NCI-H2081 (cell line): ENCODE measurements around the gene AKR1D1.

Experiments used
- DNase-seq, 2 experiments: peaks; one replicate each; lab custom pipeline; 2025; lab: John Stamatoyannopoulos, UW

AKR1D1 gene

GRCh38 chr7:138166681-138167080 lies 90.4 kb downstream of the AKR1D1 start:
- no peak for DNase-seq

DNA sequence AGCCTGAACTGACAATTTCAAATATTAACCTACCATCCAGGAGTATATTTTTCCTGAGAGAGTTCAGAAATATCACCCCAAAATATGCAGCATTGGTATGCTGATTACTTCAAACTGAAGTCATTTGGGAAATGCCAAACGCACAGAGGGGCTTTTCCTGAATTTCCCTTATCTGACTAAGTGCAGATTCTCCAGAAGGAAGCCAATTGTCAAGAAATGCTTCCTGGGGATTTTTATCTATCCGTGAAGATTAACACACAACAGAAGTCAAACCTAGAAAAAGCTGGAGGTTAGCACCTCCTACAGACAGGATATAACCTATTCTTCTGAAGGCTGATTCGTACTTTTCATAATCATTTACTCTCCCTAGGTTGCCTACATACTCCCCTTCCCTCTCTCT lies 91.0 kb downstream of the AKR1D1 start:
- no peak for DNase-seq

GRCh38 chr7:138167869-138168296 lies 91.6 kb downstream of the AKR1D1 start:
- DNase-seq, result no peak
